ENCODE data around the gene RB1.

Gene RB1

GRCh38 chr13:48475230-48475629 is 171.7 kb downstream of the RB1 start:
- no peak for DNase-seq

GRCh38 chr13:48476215-48476614 is 172.7 kb downstream of the RB1 start:
- DNase-seq: no peak

GRCh38 chr13:48476686-48477085 is 173.1 kb downstream of the RB1 start:
- no peak for DNase-seq

GRCh38 chr13:48477191-48477855 is 173.8 kb downstream of the RB1 start:
- no peak for DNase-seq

GRCh38 chr13:48478391-48478790 is 174.8 kb downstream of the RB1 start:
- DNase-seq: no peak

GRCh38 chr13:48483575-48483974 is 180.0 kb downstream of the RB1 start:
- DNase-seq: no peak

GRCh38 chr13:48485432-48485831 is 181.9 kb downstream of the RB1 start:
- no peak for DNase-seq

GRCh38 chr13:48486362-48486761 is 182.8 kb downstream of the RB1 start:
- no peak for DNase-seq

GRCh38 chr13:48486836-48487235 is 183.3 kb downstream of the RB1 start:
- no peak for DNase-seq

- DNase-seq: no peak
These were observed 184.4 kb downstream of the RB1 start for GRCh38 chr13:48487968-48488367.

GRCh38 chr13:48488995-48489394 is 185.4 kb downstream of the RB1 start:
- DNase-seq: no peak

GRCh38 chr13:48489666-48490065 is 186.1 kb downstream of the RB1 start:
- no peak for DNase-seq

GRCh38 chr13:48490241-48490640 is 186.7 kb downstream of the RB1 start:
- DNase-seq: no peak

GRCh38 chr13:48491423-48492095 is 188.0 kb downstream of the RB1 start:
- DNase-seq: no peak

GRCh38 chr13:48492096-48492440 is 188.5 kb downstream of the RB1 start:
- no peak for DNase-seq

GRCh38 chr13:48492470-48493065 is 189.0 kb downstream of the RB1 start:
- DNase-seq: peak; percentile 80

GRCh38 chr13:48493066-48493765 is 189.7 kb downstream of the RB1 start:
- DNase-seq: no peak

GRCh38 chr13:48493851-48494250 is 190.3 kb downstream of the RB1 start:
- no peak for DNase-seq

GRCh38 chr13:48494874-48495273 is 191.3 kb downstream of the RB1 start:
- no peak for DNase-seq

- DNase-seq: no peak
These were observed 193.0 kb downstream of the RB1 start for GRCh38 chr13:48496271-48497161.

- DNase-seq: no peak
These were observed 194.1 kb downstream of the RB1 start for GRCh38 chr13:48497669-48498068.

GRCh38 chr13:48500652-48501197 is 197.2 kb downstream of the RB1 start:
- DNase-seq: no peak

GRCh38 chr13:48501705-48502104 is 198.2 kb downstream of the RB1 start:
- no peak for DNase-seq
